ENCODE data around the gene HPS4. TPM values are rescaled to one million over a fixed set of nuclear protein-coding genes. Genes with fewer than 3 reads are reported as not detected.

Gene HPS4
- total RNA-seq, 1 experiment from 2014 or later, result 48.1 TPM

- no peaks in the 10 kb centered on the region for H3K9me3 Mint-ChIP-seq
- CTCF ChIA-PET, result interaction anchor here (1.1 kb wide), 1 partner anchor 11 kb away, joined by 3 read pairs; no protein-coding TSS in a partner anchor
Observed at GRCh38 chr22:26492220-26492619, 8.6 kb upstream of the HPS4 start.

GRCh38 chr22:26489447-26490036, 6.0 kb upstream of the HPS4 start:
- DNase-seq (ENCODE audit: low spot score) (no peak), ATAC-seq (no peak)
- H3K4me3 Mint-ChIP-seq, result no peak overlapping the region
- ChIA-PET CTCF (no interaction called here), POLR2A (no interaction called here)
- H3K9me3 Mint-ChIP-seq, result no peaks in the 10 kb centered on the region
- H3K27me3 Mint-ChIP-seq (ENCODE audit: low read depth), result no peaks in the 10 kb centered on the region
- TF ChIP-seq SMAD3 (CRISPR knock-in tag; IDR thresholded peaks at IDR 0.05; ENCODE audit: borderline replicate concordance) (no peak), ATF2 (CRISPR knock-in tag; IDR thresholded peaks at IDR 0.05; ENCODE audit: borderline replicate concordance, low read depth) (no peak), NFATC4 (CRISPR knock-in tag; IDR thresholded peaks at IDR 0.05) (no peak), ZNF281 (CRISPR knock-in tag; IDR thresholded peaks at IDR 0.05) (no peak), ZNF416 (CRISPR knock-in tag; IDR thresholded peaks at IDR 0.05) (no peak), MYBL2 (CRISPR knock-in tag; IDR thresholded peaks at IDR 0.05) (no peak), PRRX2 (CRISPR knock-in tag; IDR thresholded peaks at IDR 0.05) (no peak), NFYB (CRISPR knock-in tag; conservative IDR thresholded peaks at IDR 0.05; ENCODE audit: low read depth) (no peak), TEAD4 (CRISPR knock-in tag; IDR thresholded peaks at IDR 0.05) (no peak), CDX4 (CRISPR knock-in tag; IDR thresholded peaks at IDR 0.05; ENCODE audit: borderline replicate concordance) (no peak)
- TF ChIP-seq, protein P1, sequence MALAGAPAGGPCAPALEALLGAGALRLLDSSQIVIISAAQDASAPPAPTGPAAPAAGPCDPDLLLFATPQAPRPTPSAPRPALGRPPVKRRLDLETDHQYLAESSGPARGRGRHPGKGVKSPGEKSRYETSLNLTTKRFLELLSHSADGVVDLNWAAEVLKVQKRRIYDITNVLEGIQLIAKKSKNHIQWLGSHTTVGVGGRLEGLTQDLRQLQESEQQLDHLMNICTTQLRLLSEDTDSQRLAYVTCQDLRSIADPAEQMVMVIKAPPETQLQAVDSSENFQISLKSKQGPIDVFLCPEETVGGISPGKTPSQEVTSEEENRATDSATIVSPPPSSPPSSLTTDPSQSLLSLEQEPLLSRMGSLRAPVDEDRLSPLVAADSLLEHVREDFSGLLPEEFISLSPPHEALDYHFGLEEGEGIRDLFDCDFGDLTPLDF (CRISPR knock-in tag; IDR thresholded peaks at IDR 0.05), result no peak
- TF ChIP-seq, protein P2, sequence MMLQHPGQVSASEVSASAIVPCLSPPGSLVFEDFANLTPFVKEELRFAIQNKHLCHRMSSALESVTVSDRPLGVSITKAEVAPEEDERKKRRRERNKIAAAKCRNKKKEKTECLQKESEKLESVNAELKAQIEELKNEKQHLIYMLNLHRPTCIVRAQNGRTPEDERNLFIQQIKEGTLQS (CRISPR knock-in tag; conservative IDR thresholded peaks at IDR 0.05), result no peak
- TF ChIP-seq, protein P3, sequence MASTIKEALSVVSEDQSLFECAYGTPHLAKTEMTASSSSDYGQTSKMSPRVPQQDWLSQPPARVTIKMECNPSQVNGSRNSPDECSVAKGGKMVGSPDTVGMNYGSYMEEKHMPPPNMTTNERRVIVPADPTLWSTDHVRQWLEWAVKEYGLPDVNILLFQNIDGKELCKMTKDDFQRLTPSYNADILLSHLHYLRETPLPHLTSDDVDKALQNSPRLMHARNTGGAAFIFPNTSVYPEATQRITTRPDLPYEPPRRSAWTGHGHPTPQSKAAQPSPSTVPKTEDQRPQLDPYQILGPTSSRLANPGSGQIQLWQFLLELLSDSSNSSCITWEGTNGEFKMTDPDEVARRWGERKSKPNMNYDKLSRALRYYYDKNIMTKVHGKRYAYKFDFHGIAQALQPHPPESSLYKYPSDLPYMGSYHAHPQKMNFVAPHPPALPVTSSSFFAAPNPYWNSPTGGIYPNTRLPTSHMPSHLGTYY (CRISPR knock-in tag; IDR thresholded peaks at IDR 0.05), result no peak
- peaks cover 7% of the 10 kb centered on the region for H3K4me1 Mint-ChIP-seq
- H3K27ac Mint-ChIP-seq, result no peak overlapping the region; the same call in 1 of the 2 replicates
- H3K36me3 Mint-ChIP-seq, result peaks cover 64% of the 10 kb centered on the region

More at GRCh38 chr22:26492220-26492619, 8.6 kb upstream of the HPS4 start:
- peaks cover 84% of the 10 kb centered on the region for H3K36me3 Mint-ChIP-seq
- no peak overlapping the region for H3K27ac Mint-ChIP-seq
- H3K4me3 Mint-ChIP-seq, result no peak overlapping the region
- no peaks in the 10 kb centered on the region for H3K4me1 Mint-ChIP-seq
- no peak for DNase-seq (ENCODE audit: low spot score)
- TF ChIP-seq ZNF423 (CRISPR knock-in tag; IDR thresholded peaks at IDR 0.05), result no peak
- no peaks in the 10 kb centered on the region for H3K27me3 Mint-ChIP-seq (ENCODE audit: low read depth)
- no peak for ATAC-seq
- POLR2A ChIA-PET, result interaction anchor here (0.7 kb wide), 1 partner anchor 11 kb away, joined by 3 read pairs; no protein-coding TSS in a partner anchor

DNA sequence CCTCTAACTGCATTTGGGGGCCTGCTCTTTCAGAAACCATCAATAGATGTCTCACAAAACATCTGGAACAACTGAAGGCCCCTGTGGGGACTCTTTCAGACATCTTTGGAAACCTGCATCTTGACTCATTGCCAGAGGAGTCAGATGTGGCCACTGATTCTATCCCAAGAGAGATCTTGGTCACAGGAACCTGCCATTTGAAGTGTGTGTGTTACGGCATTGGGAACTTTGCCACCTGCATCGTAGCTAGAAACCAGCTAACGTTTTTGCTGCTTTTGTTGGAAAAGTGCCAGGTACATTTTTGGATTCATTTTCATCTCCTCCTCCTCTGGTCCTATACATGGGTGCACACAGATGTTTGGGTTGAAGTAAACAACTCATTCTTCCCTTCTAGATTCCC, 4.4 kb upstream of the HPS4 start:
- no peak overlapping the region for H3K27ac Mint-ChIP-seq
- no peak for DNase-seq (ENCODE audit: low spot score)
- H3K9me3 Mint-ChIP-seq, result no peaks in the 10 kb centered on the region
- H3K36me3 Mint-ChIP-seq, result peaks cover 51% of the 10 kb centered on the region
- H3K27me3 Mint-ChIP-seq (ENCODE audit: low read depth), result no peaks in the 10 kb centered on the region
- peaks cover 12% of the 10 kb centered on the region for H3K4me1 Mint-ChIP-seq
- no peak for ATAC-seq
- no peak overlapping the region for H3K4me3 Mint-ChIP-seq
- ChIA-PET POLR2A (no interaction called here), CTCF (no interaction called here)
- TF ChIP-seq ZBTB43 (CRISPR knock-in tag; IDR thresholded peaks at IDR 0.05) (no peak), TEAD1 (CRISPR knock-in tag; IDR thresholded peaks at IDR 0.05) (no peak), ZSCAN18 (CRISPR knock-in tag; IDR thresholded peaks at IDR 0.05) (no peak), USF2 (CRISPR knock-in tag; IDR thresholded peaks at IDR 0.05) (no peak), TP53 (CRISPR knock-in tag; IDR thresholded peaks at IDR 0.05) (no peak), NFE2L1 (CRISPR knock-in tag; IDR thresholded peaks at IDR 0.05) (no peak)
- TF ChIP-seq, protein P2 (CRISPR knock-in tag; conservative IDR thresholded peaks at IDR 0.05), result no peak

Data from WTC11 (cell line).